Transverse colon (tissue), 3 donors: ENCODE data around the gene FOS.

Experiments
- CTCF ChIP-seq, 5 experiments: fragments of 200-600 bp in 3 of 5; fragments of 450-650 bp in 2 of 5; sonication (generic) in 3 of 5; IDR thresholded peaks; 1 replicate in 2 of 5; 2 replicates in 3 of 5; pipeline ENCODE4 v1.5.1; 2016 to 2017; ENCODE audit warnings: antibody characterized with exemption in 5 of 5, inconsistent platforms in 3 of 5, mild to moderate bottlenecking in 2 of 5, moderate library complexity in 1 of 5
- POLR2A ChIP-seq: fragments of 450-650 bp; IDR thresholded peaks from one replicate; pipeline ENCODE4 v1.6.1; 2016; ENCODE audit warnings: antibody characterized with exemption, mild to moderate bottlenecking, moderate library complexity

- no peak for TF ChIP-seq CTCF (IDR thresholded peaks at IDR 0.05)
- no peak for TF ChIP-seq POLR2A
These were observed 37.8 kb upstream of the FOS start for GRCh38 chr14:75240781-75241180.
